ENCODE results near the gene ZBTB12. TPM values are rescaled to one million over a fixed set of nuclear protein-coding genes. Genes with fewer than 3 reads are reported as not detected.

The ZBTB12 gene
- 1.5 and 2.6 TPM in 2 replicates for total RNA-seq

DNA sequence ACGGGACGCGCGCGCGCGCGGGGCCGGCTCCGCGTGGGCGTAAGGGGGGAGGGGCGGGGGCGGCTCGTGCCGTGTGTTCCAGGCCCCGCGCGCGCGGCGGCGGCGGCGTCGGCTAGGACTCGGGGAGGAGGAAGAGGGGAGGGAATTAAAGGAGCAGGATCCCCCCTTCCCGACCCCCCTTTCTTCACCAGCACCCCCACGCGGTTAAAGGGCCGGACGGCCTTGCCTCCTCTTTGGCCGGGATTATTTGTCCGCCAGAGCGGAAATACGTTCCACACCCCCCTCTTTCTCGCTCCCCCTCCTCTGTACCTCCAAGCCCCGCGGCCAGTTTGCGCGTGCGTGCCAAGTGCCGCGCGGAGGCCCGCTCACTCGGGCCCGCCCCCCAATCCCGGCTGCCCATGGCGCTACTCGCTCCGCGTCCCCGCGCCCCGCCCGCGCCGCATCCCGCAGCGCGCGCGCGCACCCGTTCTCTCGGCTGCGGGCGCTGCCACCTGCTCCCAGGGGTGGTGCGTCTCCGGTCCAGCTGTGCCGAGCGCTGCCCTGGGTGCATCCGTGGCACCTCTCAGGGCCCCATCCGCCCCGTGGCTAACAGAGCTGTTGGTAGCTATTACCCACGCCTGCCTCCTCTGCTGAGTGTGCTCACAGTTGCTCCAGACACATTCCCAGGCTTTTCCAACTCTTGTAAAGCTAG, at the start of gene ZBTB12:
Gene ZBTB12, minus strand, starts transcription at position 134 of the 691 bp plus-strand sequence. CDS start 781 bp downstream, outside the sequence.

GRCh38 chr6:31945507-31946369, 43.9 kb upstream of the ZBTB12 start, which contains the start of gene CFB:
TSS of gene CFB (plus strand) at chr6:31946095. CDS start at chr6:31946222, 127 bp downstream.

DNA sequence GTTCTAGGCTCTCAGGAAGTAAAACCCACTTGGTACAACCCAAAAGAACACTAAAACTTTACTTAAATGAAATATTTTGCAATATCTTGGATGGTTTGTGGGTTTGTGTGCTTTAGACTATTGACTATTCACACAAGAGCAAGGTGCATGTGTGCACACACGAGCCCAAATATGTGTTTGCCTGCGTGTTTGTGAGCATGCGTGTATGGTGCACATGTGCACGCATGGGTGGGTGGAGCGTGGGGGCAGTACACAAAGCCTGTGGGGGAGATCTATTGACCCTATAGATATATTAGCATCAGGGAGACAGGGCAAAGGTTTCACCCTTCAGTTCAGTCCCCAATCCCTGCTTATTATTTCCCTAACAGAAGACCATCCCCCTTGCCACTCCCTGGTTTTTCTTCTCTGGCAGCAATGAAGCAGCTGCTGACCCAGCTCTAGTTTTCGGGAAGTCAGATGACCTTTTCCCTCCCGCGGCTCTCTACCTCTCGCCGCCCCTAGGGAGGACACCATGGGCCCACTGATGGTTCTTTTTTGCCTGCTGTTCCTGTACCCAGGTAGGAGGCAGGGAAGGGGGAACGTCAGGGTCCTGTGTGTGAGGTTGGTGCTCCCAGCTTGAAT, 25.5 kb upstream of the ZBTB12 start, which contains the start of gene C2:
Gene C2, plus strand, starts transcription at position 476 of the 621 bp plus-strand sequence. Its CDS starts 36 bp downstream, at position 512.

GRCh38 chr6:31897612-31898382, 4.1 kb downstream of the ZBTB12 start, which contains the start of gene EHMT2:
TSS of gene EHMT2 (minus strand) at chr6:31897698. CDS start at chr6:31897677, 21 bp downstream.

DNA sequence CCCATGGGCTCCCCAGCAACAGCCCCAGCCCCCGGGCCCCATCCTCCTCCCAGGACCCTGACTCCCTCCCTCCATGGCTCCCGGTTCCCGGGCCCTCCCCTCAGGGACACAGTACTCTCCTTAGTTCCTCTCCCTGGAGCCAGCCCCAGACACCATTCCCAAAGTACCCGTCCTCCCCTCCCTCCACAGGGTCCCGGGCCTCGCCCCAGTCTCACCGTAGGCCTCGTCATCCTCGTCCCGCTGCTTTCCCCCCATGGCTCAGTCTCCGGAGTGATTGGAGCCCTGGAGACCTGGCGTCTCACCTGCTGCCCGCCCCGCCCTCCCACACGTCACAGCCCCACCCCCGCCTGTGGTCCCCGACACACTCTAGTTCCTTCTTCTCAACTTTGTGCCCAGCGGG, 23.2 kb downstream of the ZBTB12 start, which contains the start of gene SLC44A4:
Gene SLC44A4, minus strand, starts transcription at position 272 of the 400 bp plus-strand sequence. Its CDS starts 17 bp downstream, at position 255.

DNA sequence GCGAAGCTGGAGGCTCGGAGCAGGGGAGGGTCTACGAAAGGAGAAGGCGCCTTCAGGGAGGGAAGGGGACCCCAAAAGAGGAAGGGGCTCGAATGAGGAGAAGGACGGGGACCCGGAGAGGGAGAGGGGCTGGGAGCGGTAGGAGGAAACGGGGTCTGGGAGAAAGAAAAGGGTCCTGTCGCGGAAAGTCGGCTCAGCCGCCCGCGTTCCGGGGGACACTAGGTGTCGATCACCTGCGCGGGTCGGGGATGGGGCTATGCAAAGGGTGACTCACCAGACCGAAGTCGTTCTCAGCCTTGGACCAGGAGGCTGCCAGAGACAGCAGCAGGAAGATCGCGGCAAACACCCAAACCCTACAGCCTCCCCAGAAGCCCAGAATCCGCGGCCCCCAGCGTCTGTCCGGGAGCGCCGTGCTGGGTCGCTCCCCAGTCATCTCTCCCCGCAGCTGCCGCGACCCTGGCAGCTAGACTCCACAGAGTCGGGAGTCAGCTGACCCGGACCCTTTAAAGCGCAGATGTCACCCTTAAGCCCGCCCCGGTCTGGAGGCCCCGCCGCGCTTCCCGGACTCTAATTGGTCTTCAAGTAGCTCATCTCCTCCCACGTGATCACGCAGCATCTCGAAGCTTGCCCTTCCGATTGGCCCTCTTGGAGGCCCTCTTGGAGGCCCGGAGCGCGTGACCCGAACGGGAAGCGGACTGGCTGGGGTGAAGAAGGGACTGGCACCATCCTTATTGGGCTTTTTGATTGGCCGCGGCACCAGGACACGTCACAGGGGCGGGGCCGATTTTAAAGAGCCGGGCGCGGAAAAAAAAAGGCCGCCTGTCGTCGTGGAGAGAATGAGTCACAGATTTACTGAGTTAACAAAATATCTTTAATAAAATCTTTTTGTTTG, 39.3 kb downstream of the ZBTB12 start, which contains the start of gene NEU1:
Gene NEU1, minus strand, starts transcription at position 478 of the 892 bp plus-strand sequence. Its CDS starts 45 bp downstream, at position 433.

Small RNA genes lying within 50 kb of the gene (small RNA-seq; reads per million reads assigned to genes)
- not detected for gene AL645922.1

Other genes starting within 250 kb of the ZBTB12 start
- gene BAG6, start 249.4 kb downstream of the ZBTB12 start, total RNA-seq = 239 and 265 TPM in 2 replicates
- gene APOM, start 246.2 kb downstream of the ZBTB12 start, total RNA-seq = 0.29 and 0.65 TPM in 2 replicates
- 20.6 and 21.4 TPM in 2 replicates for gene C6orf47, start 241.3 kb downstream of the ZBTB12 start, total RNA-seq
- 15.1 and 17.3 TPM in 2 replicates for gene GPANK1, start 237.1 kb downstream of the ZBTB12 start, total RNA-seq
- 205 and 210 TPM in 2 replicates for gene CSNK2B, start 236.0 kb downstream of the ZBTB12 start, total RNA-seq
- gene LY6G5B, start 232.1 kb downstream of the ZBTB12 start, total RNA-seq = 4.2 and 6.1 TPM in 2 replicates
- 1.3 and 2.4 TPM in 2 replicates for gene LY6G5C, start 221.0 kb downstream of the ZBTB12 start, total RNA-seq
- gene ABHD16A, start 198.8 kb downstream of the ZBTB12 start, total RNA-seq = 37.9 and 40.5 TPM in 2 replicates
- not detected in 2 replicates for gene LY6G6F, start 195.2 kb downstream of the ZBTB12 start, total RNA-seq
- not detected in 2 replicates for gene LY6G6D, start 186.7 kb downstream of the ZBTB12 start, total RNA-seq
- not detected in 2 replicates for gene LY6G6C, start 180.3 kb downstream of the ZBTB12 start, total RNA-seq
- gene MPIG6B, start 178.7 kb downstream of the ZBTB12 start, total RNA-seq = not detected in 2 replicates
- 87.2 and 113 TPM in 2 replicates for gene DDAH2, start 172.8 kb downstream of the ZBTB12 start, total RNA-seq
- 800 and 906 TPM in 2 replicates for gene CLIC1, start 165.6 kb downstream of the ZBTB12 start, total RNA-seq
- 12.7 and 18.8 TPM in 2 replicates for gene MSH5, start 162.1 kb downstream of the ZBTB12 start, total RNA-seq
- 2.1 TPM in 1 of 2 replicates, not detected in the other for gene SAPCD1, start 139.4 kb downstream of the ZBTB12 start, total RNA-seq
- gene VWA7, start 124.8 kb downstream of the ZBTB12 start, total RNA-seq = 0.10 and 0.65 TPM in 2 replicates
- 78.5 and 88.8 TPM in 2 replicates for gene VARS1, start 106.3 kb downstream of the ZBTB12 start, total RNA-seq
- gene LSM2, start 95.1 kb downstream of the ZBTB12 start, total RNA-seq = 42.8 and 45.1 TPM in 2 replicates
- gene HSPA1L, start 86.8 kb downstream of the ZBTB12 start, total RNA-seq = 0.98 and 1.1 TPM in 2 replicates
- gene HSPA1A, start 86.5 kb downstream of the ZBTB12 start, total RNA-seq = 53.3 and 53.9 TPM in 2 replicates
- gene HSPA1B, start 74.3 kb downstream of the ZBTB12 start, total RNA-seq = 37.2 and 55.5 TPM in 2 replicates
- 53.2 and 55.9 TPM in 2 replicates for gene NEU1, start 39.3 kb downstream of the ZBTB12 start, total RNA-seq
- under 0.01 and 0.29 TPM in 2 replicates for gene SLC44A4, start 23.1 kb downstream of the ZBTB12 start, total RNA-seq
- 37.7 and 51.6 TPM in 2 replicates for gene EHMT2, start 4.4 kb downstream of the ZBTB12 start, total RNA-seq
- gene C2, start 25.6 kb upstream of the ZBTB12 start, total RNA-seq = 0.65 TPM in 1 of 2 replicates, not detected in the other
- gene CFB, start 44.0 kb upstream of the ZBTB12 start, total RNA-seq = 0.98 and 1.2 TPM in 2 replicates
- gene NELFE, start 56.9 kb upstream of the ZBTB12 start, total RNA-seq = 94.7 and 131 TPM in 2 replicates
- gene SKIC2, start 57.1 kb upstream of the ZBTB12 start, total RNA-seq = 49.4 and 58.1 TPM in 2 replicates
- 13.1 and 15.2 TPM in 2 replicates for gene DXO, start 70.1 kb upstream of the ZBTB12 start, total RNA-seq
- 0.96 and 3.3 TPM in 2 replicates for gene C4A, start 80.0 kb upstream of the ZBTB12 start, total RNA-seq
- 0.33 and 0.76 TPM in 2 replicates for gene C4B, start 112.7 kb upstream of the ZBTB12 start, total RNA-seq
- gene CYP21A2, start 136.3 kb upstream of the ZBTB12 start, total RNA-seq = under 0.01 TPM in 1 of 2 replicates, not detected in the other
- 2.1 and 4.2 TPM in 2 replicates for gene TNXB, start 207.3 kb upstream of the ZBTB12 start, total RNA-seq
- gene ATF6B, start 226.2 kb upstream of the ZBTB12 start, total RNA-seq = 34.9 and 37.0 TPM in 2 replicates
- gene FKBPL, start 228.2 kb upstream of the ZBTB12 start, total RNA-seq = 7.4 and 9.5 TPM in 2 replicates
- not detected in 2 replicates for gene PRRT1, start 249.9 kb upstream of the ZBTB12 start, total RNA-seq